A673 (cell line): ENCODE data around the gene PLXND1.

Experiments used
- CTCF ChIP-seq: fragments of 300-800, 200-600 bp; sonication (generic); conservative IDR thresholded peaks from 2 replicates; pipeline ENCODE4 v1.5.1; 2017; ENCODE audit warnings: low read depth, mild to moderate bottlenecking, antibody characterized with exemption, low read length, moderate library complexity, mixed read lengths
- EZH2 ChIP-seq: fragments of 200-600 bp; sonication (generic); IDR thresholded peaks from 2 replicates; pipeline ENCODE4 v1.6.1; 2017; ENCODE audit warnings: borderline replicate concordance, low read depth, mild to moderate bottlenecking, mixed read lengths, antibody characterized with exemption, low read length; ENCODE audit not compliant: poor library complexity, severe bottlenecking

DNA sequence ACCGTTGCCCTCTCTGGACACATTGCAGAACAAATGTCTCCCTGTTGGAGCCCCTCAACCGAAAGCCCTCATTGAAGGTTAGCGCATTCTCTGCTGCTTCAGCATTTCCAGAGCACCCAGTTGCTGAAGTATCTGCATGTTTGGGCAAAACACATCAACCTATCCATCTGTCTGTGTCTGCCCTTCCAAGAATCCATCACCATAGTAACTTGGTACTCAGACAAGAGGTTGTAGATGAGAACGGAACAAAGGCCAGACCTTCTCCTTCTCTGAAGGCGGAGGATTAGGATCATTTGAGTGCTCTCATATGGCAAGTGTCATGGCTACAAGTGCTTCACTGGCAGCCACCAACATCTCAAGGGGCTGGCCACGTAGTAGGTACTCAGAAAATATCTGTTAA, 101.1 kb downstream of the PLXND1 start:
- TF ChIP-seq CTCF (no peak), EZH2 (no peak)
